ENCODE results near the gene RAB8B.

GRCh38 chr15:63172851-63173451 is 16.5 kb upstream of the RAB8B start:
- TF ChIP-seq POLR2A (IDR thresholded peaks at IDR 0.05; ENCODE audit: low read length), result no peak
- TF ChIP-seq GATA1 (IDR thresholded peaks at IDR 0.05; ENCODE audit: low read depth, low read length), result no peak
